GM12891 (cell line): ENCODE measurements around the gene ZNF607.

Experiments used
- PAX5 ChIP-seq: IDR thresholded peaks from 2 replicates; pipeline ENCODE4 v1.6.1; 2011; ENCODE audit warnings: low read length, moderate library complexity, mild to moderate bottlenecking; ENCODE audit not compliant: insufficient read depth, severe bottlenecking
- POLR2A ChIP-seq: IDR thresholded peaks from 2 replicates; pipeline ENCODE4 v1.6.1; 2011; ENCODE audit warnings: low read depth, low read length, control low read depth
- POLR2AphosphoS5 ChIP-seq: IDR thresholded peaks from 2 replicates; pipeline ENCODE4 v1.6.1; 2011; ENCODE audit warnings: low read depth, low read length, control low read depth
- SPI1 ChIP-seq: IDR thresholded peaks from 2 replicates; pipeline ENCODE4 v1.6.1; 2011; ENCODE audit warnings: low read depth, low read length, control low read depth
- TAF1 ChIP-seq: IDR thresholded peaks from 2 replicates; pipeline ENCODE4 v1.6.1; 2011; ENCODE audit warnings: low read depth, low read length, control low read depth

DNA sequence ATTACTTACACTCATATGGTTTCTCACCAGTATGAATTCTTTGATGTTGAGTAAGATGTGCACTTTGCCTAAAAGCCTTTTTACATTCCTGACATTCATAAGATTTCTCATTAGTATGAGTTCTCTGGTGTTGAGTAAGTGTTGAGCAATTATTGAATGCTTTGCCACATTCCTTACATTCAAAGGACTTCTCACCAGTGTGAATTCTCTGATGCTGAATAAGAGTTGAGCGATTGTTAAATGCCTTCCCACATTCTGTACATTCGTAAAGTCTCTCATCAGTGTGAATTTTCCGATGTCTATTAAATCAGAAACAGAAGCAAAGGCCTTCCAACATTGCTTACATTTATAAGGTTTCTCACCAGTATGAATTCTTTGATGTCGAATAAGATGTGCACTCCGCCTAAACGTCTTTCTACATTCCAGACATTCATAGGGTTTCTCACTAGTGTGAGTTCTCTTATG lies 50.1 kb downstream of the ZNF607 start:
- TF ChIP-seq POLR2A (no peak), POLR2AphosphoS5 (no peak), SPI1 (no peak), PAX5 (no peak), TAF1 (no peak)
